Activated B cell treated with CpG ODN at 0.5 μM for 24 hours (primary cell): ENCODE results near the gene GRK1. TPM values are rescaled to one million over a fixed set of nuclear protein-coding genes. Genes with fewer than 3 reads are reported as not detected.

Experiments used
- ATAC-seq: fragments of 200-7000 bp; cut with Tn5 transposase; one replicate; pipeline ENCODE4 v1.10.0; 2021; ENCODE audit warnings: low read depth, mild to moderate bottlenecking, moderate library complexity
- CTCF ChIA-PET: fragments of 350-600 bp; sonication (Branson Sonifier 250); formaldehyde crosslinking; loops from one replicate; lab custom pipeline; 2021; ENCODE audit warnings: antibody characterized with exemption; lab: Charles Lee
- POLR2A ChIA-PET: fragments of 350-600 bp; sonication (Branson Sonifier 250); formaldehyde crosslinking; loops from one replicate; lab custom pipeline; 2021; ENCODE audit warnings: antibody characterized with exemption; lab: Charles Lee
- DNase-seq: peaks from one replicate; pipeline ENCODE4 v3.0.0; 2022
- H3K27ac Mint-ChIP-seq: one replicate; pipeline ENCODE4 v1.8.0; 2020; ENCODE audit warnings: mixed read lengths
- H3K27me3 Mint-ChIP-seq: one replicate; pipeline ENCODE4 v1.8.0; 2021; ENCODE audit warnings: mixed read lengths
- H3K36me3 Mint-ChIP-seq: one replicate; pipeline ENCODE4 v1.8.0; 2021; ENCODE audit warnings: low read depth, mixed read lengths
- H3K4me1 Mint-ChIP-seq: one replicate; pipeline ENCODE4 v1.8.0; 2021; ENCODE audit warnings: mixed read lengths
- H3K4me3 Mint-ChIP-seq: one replicate; pipeline ENCODE4 v1.8.0; 2020; ENCODE audit warnings: mild to moderate bottlenecking, mixed read lengths
- H3K9me3 Mint-ChIP-seq: one replicate; pipeline ENCODE4 v1.8.0; 2020; ENCODE audit warnings: mixed read lengths
- intact Hi-C: fragments of 100-400 bp; cut with micrococcal nuclease; formaldehyde crosslinking; loops from one replicate; pipeline ENCODE4 v1.15.1; 2024
- total RNA-seq: library from RNA; stranded (reverse); gene quantifications from 2 replicates; pipeline ENCODE4 v1.2.3, GENCODE V29; 2022
- TF ChIP-seq, protein P1 (sequence below): fragments of 200-600 bp; IDR thresholded peaks from one replicate; pipeline ENCODE4 v1.8.0; 2022; ENCODE audit warnings: antibody characterized with exemption, mild to moderate bottlenecking

The GRK1 gene
- 0.07 and 0.44 TPM in 2 replicates for total RNA-seq

GRCh38 chr13:113666951-113667701 is at the start of gene GRK1:
TSS of gene GRK1 (plus strand) at chr13:113667219. CDS start at chr13:113667387, 168 bp downstream.
- H3K4me3 Mint-ChIP-seq = no peak within 1 kb of the TSS
- CTCF ChIA-PET = no interaction called here
- no peaks in the 10 kb centered on the region for H3K27me3 Mint-ChIP-seq
- TF ChIP-seq, protein P1, sequence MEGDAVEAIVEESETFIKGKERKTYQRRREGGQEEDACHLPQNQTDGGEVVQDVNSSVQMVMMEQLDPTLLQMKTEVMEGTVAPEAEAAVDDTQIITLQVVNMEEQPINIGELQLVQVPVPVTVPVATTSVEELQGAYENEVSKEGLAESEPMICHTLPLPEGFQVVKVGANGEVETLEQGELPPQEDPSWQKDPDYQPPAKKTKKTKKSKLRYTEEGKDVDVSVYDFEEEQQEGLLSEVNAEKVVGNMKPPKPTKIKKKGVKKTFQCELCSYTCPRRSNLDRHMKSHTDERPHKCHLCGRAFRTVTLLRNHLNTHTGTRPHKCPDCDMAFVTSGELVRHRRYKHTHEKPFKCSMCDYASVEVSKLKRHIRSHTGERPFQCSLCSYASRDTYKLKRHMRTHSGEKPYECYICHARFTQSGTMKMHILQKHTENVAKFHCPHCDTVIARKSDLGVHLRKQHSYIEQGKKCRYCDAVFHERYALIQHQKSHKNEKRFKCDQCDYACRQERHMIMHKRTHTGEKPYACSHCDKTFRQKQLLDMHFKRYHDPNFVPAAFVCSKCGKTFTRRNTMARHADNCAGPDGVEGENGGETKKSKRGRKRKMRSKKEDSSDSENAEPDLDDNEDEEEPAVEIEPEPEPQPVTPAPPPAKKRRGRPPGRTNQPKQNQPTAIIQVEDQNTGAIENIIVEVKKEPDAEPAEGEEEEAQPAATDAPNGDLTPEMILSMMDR = no peak
- intact Hi-C loops = no loop called here
- no peaks in the 10 kb centered on the region for H3K36me3 Mint-ChIP-seq
- H3K27ac Mint-ChIP-seq = no peak within 1 kb of the TSS
- no peaks in the 10 kb centered on the region for H3K4me1 Mint-ChIP-seq
- POLR2A ChIA-PET = no interaction called here
- no peaks in the 10 kb centered on the region for H3K9me3 Mint-ChIP-seq
- peak; percentile 11 for DNase-seq
- no peak for ATAC-seq

GRCh38 chr13:113617961-113618360 is 49.1 kb upstream of the GRK1 start:
- no peak for ATAC-seq
- intact Hi-C loops = no loop called here
- TF ChIP-seq, protein P1 = no peak
- no peak overlapping the region for H3K27ac Mint-ChIP-seq
- H3K27me3 Mint-ChIP-seq = no peaks in the 10 kb centered on the region
- ChIA-PET CTCF (no interaction called here), POLR2A (no interaction called here)
- H3K9me3 Mint-ChIP-seq = no peaks in the 10 kb centered on the region
- H3K4me3 Mint-ChIP-seq = no peak overlapping the region
- no peaks in the 10 kb centered on the region for H3K4me1 Mint-ChIP-seq
- DNase-seq = no peak
- peaks cover 21% of the 10 kb centered on the region for H3K36me3 Mint-ChIP-seq

DNA sequence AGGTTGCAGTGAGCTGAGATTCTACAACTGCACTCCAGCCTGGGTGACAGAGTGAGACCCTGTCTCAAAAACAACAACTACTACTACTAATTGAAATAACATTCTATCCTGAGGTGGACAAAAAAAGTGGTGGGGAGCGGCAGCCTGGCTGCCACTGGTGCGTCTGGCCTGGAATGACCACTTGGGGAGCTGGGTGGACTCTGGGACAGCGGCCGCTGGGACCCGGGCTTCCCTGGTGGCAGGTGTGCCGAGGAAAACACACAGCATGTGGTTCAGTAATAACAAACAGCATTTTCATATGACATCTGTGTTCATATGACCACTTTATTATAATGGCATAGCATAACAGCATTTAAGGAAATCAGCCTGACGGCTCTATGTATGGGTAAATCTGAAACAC is 48.6 kb upstream of the GRK1 start:
- H3K9me3 Mint-ChIP-seq = no peaks in the 10 kb centered on the region
- no peak overlapping the region for H3K27ac Mint-ChIP-seq
- no peak for ATAC-seq
- H3K27me3 Mint-ChIP-seq = no peaks in the 10 kb centered on the region
- no peak for DNase-seq
- ChIA-PET CTCF (no interaction called here), POLR2A (interaction anchor here (0.5 kb wide), 1 partner anchor 167 kb away, joined by 4 read pairs; no protein-coding TSS in a partner anchor)
- intact Hi-C loops = no loop called here
- no peaks in the 10 kb centered on the region for H3K4me1 Mint-ChIP-seq
- no peak overlapping the region for H3K4me3 Mint-ChIP-seq
- TF ChIP-seq, protein P1 = no peak
- H3K36me3 Mint-ChIP-seq = peaks cover 24% of the 10 kb centered on the region

- intact Hi-C loops = no loop called here
- CTCF ChIA-PET = no interaction called here
- H3K27ac Mint-ChIP-seq = no peak overlapping the region
These were observed 46.8 kb upstream of the GRK1 start for GRCh38 chr13:113620036-113620796.

More at GRCh38 chr13:113620036-113620796, 46.8 kb upstream of the GRK1 start:
- ATAC-seq (no peak), DNase-seq (no peak)
- H3K4me3 Mint-ChIP-seq = no peak overlapping the region
- no peaks in the 10 kb centered on the region for H3K27me3 Mint-ChIP-seq
- peaks cover 33% of the 10 kb centered on the region for H3K36me3 Mint-ChIP-seq
- no peaks in the 10 kb centered on the region for H3K9me3 Mint-ChIP-seq
- no peaks in the 10 kb centered on the region for H3K4me1 Mint-ChIP-seq
- POLR2A ChIA-PET = no interaction called here
- TF ChIP-seq, protein P1 = no peak
